SK-N-SH (cell line): ENCODE results near the gene HLA-DPA1. TPM values are rescaled to one million over a fixed set of nuclear protein-coding genes. Genes with fewer than 3 reads are reported as not detected.

Source experiments
- CTCF ChIA-PET: fragments of 300-600, 350-600 bp; formaldehyde crosslinking; extraction: SDS; loops from one replicate; lab custom pipeline; 2021; lab: Yijun Ruan, JAX
- POLR2A ChIA-PET: fragments of 350-600 bp; sonication (Branson Sonifier 250); formaldehyde crosslinking; extraction: SDS; loops from one replicate; lab custom pipeline; 2020; ENCODE audit warnings: antibody characterized with exemption, inconsistent platforms; lab: Yijun Ruan, JAX
- DNase-seq: peaks from one replicate; pipeline ENCODE4 v3.0.0; 2012
- H2AFZ ChIP-seq: fragments of 200-600 bp; sonication (generic); 2 replicates; pipeline ENCODE4 v1.8.1; 2016; ENCODE audit warnings: antibody characterized with exemption, mild to moderate bottlenecking, low read depth
- H3F3A ChIP-seq: fragments of 200-600 bp; sonication (generic); replicated peaks from 2 replicates; pipeline ENCODE3; 2016; ENCODE audit warnings: antibody characterized with exemption, mild to moderate bottlenecking; ENCODE audit not compliant: insufficient read depth
- H3K27ac ChIP-seq, 2 experiments: fragments of 200-500 bp in 1 of 2; fragments of 200-600 bp in 1 of 2; sonication (Bioruptor generic) in 1 of 2; sonication (generic), shearing (Covaris generic) in 1 of 2; 2 replicates each; pipeline versions ENCODE4 v1.5.1 to v1.6.1; 2014 to 2016; ENCODE audit warnings: low read depth in 2 of 2, inconsistent platforms in 1 of 2, low read length in 1 of 2, mild to moderate bottlenecking in 1 of 2, mixed read lengths in 1 of 2
- H3K27me3 ChIP-seq: fragments of 200-600 bp; sonication (generic), shearing (Covaris generic); 2 replicates; pipeline ENCODE4 v1.6.1; 2016; ENCODE audit warnings: mixed run types; ENCODE audit not compliant: insufficient read depth
- H3K36me3 ChIP-seq, 2 experiments: fragments of 200-500 bp in 1 of 2; fragments of 200-600 bp in 1 of 2; sonication (Bioruptor generic) in 1 of 2; sonication (generic) in 1 of 2; replicated peaks in 1 of 2; 2 replicates each; pipeline versions ENCODE3 to v1.5.1; 2014 to 2016; ENCODE audit warnings: low read length in 1 of 2, mild to moderate bottlenecking in 1 of 2; ENCODE audit not compliant: insufficient read depth in 2 of 2, control insufficient read depth in 1 of 2
- H3K4me1 ChIP-seq, 2 experiments: fragments of 200-500 bp in 1 of 2; fragments of 200-600 bp in 1 of 2; sonication (Bioruptor generic) in 1 of 2; sonication (generic), shearing (Covaris generic) in 1 of 2; 2 replicates each; pipeline versions ENCODE4 v1.5.1 to v1.6.1; 2014 to 2016; ENCODE audit warnings: low read depth in 1 of 2, low read length in 1 of 2, mixed run types in 1 of 2; ENCODE audit not compliant: insufficient read depth in 2 of 2, control insufficient read depth in 1 of 2
- H3K4me2 ChIP-seq: fragments of 200-600 bp; sonication (generic), shearing (Covaris generic); 2 replicates; pipeline ENCODE4 v1.6.1; 2017; ENCODE audit warnings: mixed run types
- H3K4me3 ChIP-seq, 2 experiments: fragments of 200-500 bp in 1 of 2; fragments of 200-600 bp in 1 of 2; sonication (Bioruptor generic) in 1 of 2; sonication (generic), shearing (Covaris generic) in 1 of 2; 2 replicates each; pipeline versions ENCODE4 v1.5.1 to v1.8.1; 2014 to 2016; ENCODE audit warnings: low read depth in 2 of 2, inconsistent platforms in 1 of 2, low read length in 1 of 2, mild to moderate bottlenecking in 1 of 2, mixed read lengths in 1 of 2, moderate library complexity in 1 of 2
- H3K79me2 ChIP-seq: fragments of 200-600 bp; sonication (generic); 2 replicates; pipeline ENCODE4 v1.8.1; 2017; ENCODE audit warnings: mild to moderate bottlenecking; ENCODE audit not compliant: insufficient read depth
- H3K9ac ChIP-seq: fragments of 200-600 bp; sonication (generic); 2 replicates; pipeline ENCODE4 v1.6.1; 2017; ENCODE audit warnings: mixed run types
- H3K9me2 ChIP-seq: fragments of 200-600 bp; sonication (generic); 2 replicates; pipeline ENCODE4 v1.6.1; 2017; ENCODE audit warnings: mixed run types
- H3K9me3 ChIP-seq: fragments of 200-600 bp; sonication (generic); 2 replicates; pipeline ENCODE4 v1.6.1; 2017; ENCODE audit warnings: mixed run types, mild to moderate bottlenecking, moderate library complexity
- H4K20me1 ChIP-seq: fragments of 200-600 bp; sonication (generic); 2 replicates; pipeline ENCODE4 v1.6.1; 2017; ENCODE audit warnings: mild to moderate bottlenecking, mixed run types; ENCODE audit not compliant: insufficient read depth
- CTCF ChIP-seq: fragments of 200-600 bp; sonication (generic); IDR thresholded peaks from 2 replicates; pipeline ENCODE4 v1.6.1; 2017; ENCODE audit warnings: antibody characterized with exemption, mild to moderate bottlenecking, moderate library complexity
- ELF1 ChIP-seq: IDR thresholded peaks from 2 replicates; pipeline ENCODE4 v1.4.0; 2012
- EP300 ChIP-seq, 2 experiments: IDR thresholded peaks; 2 replicates each; pipeline versions ENCODE4 v1.4.0 to v1.6.1; 2012; ENCODE audit warnings: borderline replicate concordance in 1 of 2, low read depth in 1 of 2, low read length in 1 of 2
- EZH2phosphoT487 ChIP-seq: fragments of 200-600 bp; sonication (generic); IDR thresholded peaks from 2 replicates; pipeline ENCODE4 v1.6.1; 2017; ENCODE audit warnings: low read depth, mixed run types, mild to moderate bottlenecking, antibody characterized with exemption, moderate library complexity, borderline replicate concordance
- FOXM1 ChIP-seq: IDR thresholded peaks from 2 replicates; pipeline ENCODE4 v1.4.0; 2012; ENCODE audit warnings: low read depth, mild to moderate bottlenecking
- JUND ChIP-seq: IDR thresholded peaks from 2 replicates; pipeline ENCODE4 v1.4.0; 2012
- NFIC ChIP-seq: IDR thresholded peaks from 2 replicates; pipeline ENCODE4 v1.4.0; 2012; ENCODE audit warnings: borderline replicate concordance
- PBX3 ChIP-seq: IDR thresholded peaks from 2 replicates; pipeline ENCODE4; 2012
- RAD21 ChIP-seq: IDR thresholded peaks from 2 replicates; pipeline ENCODE4 v1.6.1; 2012; ENCODE audit warnings: mild to moderate bottlenecking, low read length
- SMC3 ChIP-seq: IDR thresholded peaks from 2 replicates; pipeline ENCODE4 v1.6.1; 2012; ENCODE audit warnings: low read depth, low read length, improper control_type of control experiment
- TAF1 ChIP-seq: IDR thresholded peaks from 2 replicates; pipeline ENCODE4 v1.6.1; 2012; ENCODE audit warnings: low read depth, mild to moderate bottlenecking, low read length, moderate library complexity, borderline replicate concordance
- USF2 ChIP-seq: fragments of 150-350 bp; IDR thresholded peaks from 2 replicates; pipeline ENCODE4 v1.6.1; 2017; ENCODE audit warnings: antibody characterized with exemption, low read length, low read depth, borderline replicate concordance
- ZBTB33 ChIP-seq: IDR thresholded peaks from 2 replicates; pipeline ENCODE4 v1.4.0; 2012; ENCODE audit warnings: low read depth, borderline replicate concordance
- WGBS: methylation state at CpG from one replicate; pipeline ENCODE4 v1.1.6; 2017; ENCODE audit warnings: low lambda C conversion rate; 5-methylcytosine and 5-hydroxymethylcytosine counted together
- polyA plus RNA-seq, 3 experiments: library from polyadenylated mRNA; depleted of rRNA; stranded (reverse); fragments of >200 nt; gene quantifications; 2 replicates each; pipeline ENCODE4 v1.2.3, GENCODE V29; 2012

Gene HLA-DPA1
- polyA plus RNA-seq, 1 of the 3 experiments (the other 2 are of a cell fraction) = 1.9 TPM

GRCh38 chr6:33123181-33123580 lies 49.7 kb upstream of the HLA-DPA1 start (continued):
- no peak for TF ChIP-seq PBX3
- TF ChIP-seq, all 33 proteins: peak for 0

- CTCF ChIA-PET = interaction anchor here (0.6 to 7.0 kb wide), 12 partner anchors 8 to 281 kb away, joined by 3 to 68 read pairs (median 6); partner anchors contain the start of genes HLA-DMB and TAP2
- Histone ChIP-seq H3K9me3 (no peaks in the 10 kb centered on the region), H4K20me1 (no peaks in the 10 kb centered on the region), H3K27me3 (peaks cover 39% of the 10 kb centered on the region; the same call in 1 of the 2 replicates), H3K27ac (no peak overlapping the region), H3K79me2 (no peaks in the 10 kb centered on the region), H3K36me3 (no peaks in the 10 kb centered on the region), H2AFZ (no peak overlapping the region), H3K4me3 (no peak overlapping the region), H3K4me1 (no peaks in the 10 kb centered on the region; a peak in 1 of 4 replicates), H3F3A (no peaks in the 10 kb centered on the region), H3K4me2 (no peak overlapping the region), H3K9me2 (no peaks in the 10 kb centered on the region), H3K9ac (no peak overlapping the region)
- 6% methylated on average over 3 of the region's 3 CpGs for WGBS
- POLR2A ChIA-PET = interaction anchor here (0.5 kb wide), 1 partner anchor 1109 kb away, joined by 3 read pairs; no protein-coding TSS in a partner anchor
- TF ChIP-seq NFIC = no peak
- no peak for TF ChIP-seq RAD21
- TF ChIP-seq FOXM1 = no peak
- TF ChIP-seq JUND = no peak
- no peak for TF ChIP-seq EP300 (IDR thresholded peaks at IDR 0.05; ENCODE audit: borderline replicate concordance in 1 of 2, low read depth in 1 of 2, low read length in 1 of 2)
- no peak for TF ChIP-seq ZBTB33
- no peak for TF ChIP-seq ELF1
- DNase-seq = no peak
Measured at GRCh38 chr6:33120001-33120400, 46.6 kb upstream of the HLA-DPA1 start.

GRCh38 chr6:33118525-33119123 lies 45.2 kb upstream of the HLA-DPA1 start:
- Histone ChIP-seq H3F3A (no peaks in the 10 kb centered on the region), H3K27me3 (peaks cover 42% of the 10 kb centered on the region; the same call in 1 of the 2 replicates), H3K9ac (no peak overlapping the region), H3K4me1 (no peaks in the 10 kb centered on the region; a peak in 1 of 4 replicates), H3K79me2 (no peaks in the 10 kb centered on the region), H3K4me3 (peak overlapping the region in 1 of 2 experiments; percentile 43; a peak in 1 of 4 replicates), H3K9me2 (no peaks in the 10 kb centered on the region), H4K20me1 (no peaks in the 10 kb centered on the region), H3K4me2 (no peak overlapping the region), H3K9me3 (no peaks in the 10 kb centered on the region), H3K36me3 (no peaks in the 10 kb centered on the region), H3K27ac (no peak overlapping the region), H2AFZ (no peak overlapping the region)
- DNase-seq = peak; percentile 46
- ChIA-PET CTCF (interaction anchor here (0.6 to 7.0 kb wide), 16 partner anchors 10 to 1004 kb away, joined by 3 to 68 read pairs (median 4); partner anchors contain the start of genes HLA-DMB and HLA-DPB1), POLR2A (no interaction called here)
- WGBS = 1% methylated on average over 3 of the region's 3 CpGs
- TF ChIP-seq CTCF (peak; percentile 88), NFIC (no peak), TAF1 (no peak), EZH2phosphoT487 (no peak), ZBTB33 (no peak), RAD21 (peak; percentile 68), SMC3 (peak; percentile 64), USF2 (no peak)
